GM21447 (cell line): Measurements from ENCODE around the gene CLEC18B.
"Not testable (repeated sequence)": the region's sequence is repeated elsewhere in the genome, so short reads cannot be mapped to it uniquely, and the experiment has no call there.

Source experiments
- ATAC-seq: cut with Tn5 transposase; IDR thresholded peaks from one replicate; pipeline ENCODE4 v1.9.1; 2021; ENCODE audit not compliant: unreplicated experiment

The CLEC18B gene

DNA sequence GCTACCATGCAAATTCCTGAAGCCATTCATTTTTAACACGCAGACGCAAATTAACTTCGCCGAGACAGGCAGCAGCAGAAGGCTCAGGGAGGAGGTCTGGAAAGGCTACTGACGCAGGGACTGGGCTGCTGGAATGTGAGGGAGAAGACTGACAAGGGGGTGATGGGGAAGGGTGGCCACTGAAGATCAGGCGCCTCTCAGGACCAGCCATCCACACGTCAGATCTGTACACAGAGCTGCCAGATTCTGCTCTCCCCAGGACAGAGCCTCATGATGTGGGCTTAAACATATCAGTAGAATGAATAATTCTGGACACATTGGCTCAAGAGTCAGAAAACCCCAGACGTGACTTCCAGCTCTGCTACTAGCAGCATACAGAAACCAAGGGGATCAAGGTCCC, 25.6 kb upstream of the CLEC18B start:
- no peak for ATAC-seq

DNA sequence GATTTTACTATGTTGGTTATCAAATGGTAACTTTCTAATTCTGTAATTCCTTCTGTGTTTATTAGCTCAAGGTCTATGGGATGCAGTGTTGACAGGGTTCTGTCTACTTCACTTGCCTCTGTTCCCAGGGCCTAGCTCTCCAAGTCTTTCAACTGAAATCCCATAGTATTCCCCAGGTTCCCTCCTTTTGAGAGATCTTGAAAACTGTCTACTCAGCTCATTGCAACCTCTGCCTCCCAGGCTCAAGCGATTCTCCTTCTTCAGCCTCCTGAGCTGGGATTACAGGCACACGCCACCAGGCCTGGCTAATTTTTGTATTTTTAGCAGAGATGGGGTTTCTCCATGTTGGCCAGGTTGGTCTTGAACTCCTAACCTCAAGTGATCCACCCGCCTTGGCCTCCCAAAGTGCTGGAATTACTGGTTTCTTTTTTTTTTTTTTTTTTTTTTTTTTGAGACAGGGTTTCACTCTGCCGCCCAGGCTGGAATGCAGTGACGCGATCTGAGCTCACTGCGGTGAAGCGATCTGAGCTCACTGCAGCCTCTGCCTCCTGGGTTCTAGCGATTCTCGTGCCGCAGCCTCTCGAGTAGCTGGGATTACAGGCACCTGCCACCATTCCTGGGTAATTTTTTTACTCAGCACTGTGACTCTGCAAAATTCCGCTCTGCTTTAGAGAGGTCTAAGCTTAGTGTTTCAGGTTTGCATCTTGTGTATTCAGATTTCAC, 22.5 kb upstream of the CLEC18B start:
- ATAC-seq, result not testable (repeated sequence)

DNA sequence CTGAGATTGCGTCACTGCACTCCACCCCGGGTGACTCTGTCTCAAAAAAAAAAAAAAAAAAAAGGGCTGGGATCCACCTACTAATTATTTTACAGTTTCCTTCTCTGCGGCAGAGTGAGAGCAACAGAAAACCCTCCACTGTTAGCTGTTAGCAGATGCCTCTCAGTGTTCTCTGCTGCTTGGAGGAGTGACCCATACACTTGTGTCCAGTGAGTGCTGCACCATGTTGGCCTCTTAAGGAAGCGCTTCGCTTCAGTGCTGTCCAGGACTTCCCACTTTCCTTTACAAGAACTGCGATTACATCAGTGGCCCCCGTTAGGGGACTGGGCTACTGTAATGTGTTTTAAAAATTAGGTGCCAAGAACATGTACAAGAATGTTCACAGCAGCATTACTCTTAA, 18.4 kb upstream of the CLEC18B start:
- no peak for ATAC-seq

DNA sequence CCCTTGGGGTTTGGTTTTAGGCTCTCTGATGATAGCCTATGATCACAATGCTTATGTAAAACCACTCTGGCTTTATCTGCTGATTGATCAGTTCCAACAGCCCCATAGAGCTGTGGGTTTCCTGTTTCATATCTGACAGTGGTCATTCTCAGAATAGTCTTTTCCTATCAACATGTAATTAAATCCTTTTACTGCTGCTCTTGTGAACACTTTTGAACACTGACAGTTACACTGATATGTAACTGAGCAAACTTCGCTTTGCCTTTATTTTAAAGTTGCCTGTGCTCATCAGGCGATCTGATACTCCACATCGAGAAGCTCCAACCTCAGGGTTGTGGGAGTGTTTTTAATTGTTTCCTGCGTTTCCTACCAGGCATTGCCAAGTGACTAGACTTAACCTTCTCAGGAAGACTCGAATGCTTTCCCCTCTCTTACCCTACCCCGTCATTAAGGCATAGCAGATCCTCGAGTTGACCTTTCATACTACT, 17.3 kb upstream of the CLEC18B start:
- no peak for ATAC-seq

DNA sequence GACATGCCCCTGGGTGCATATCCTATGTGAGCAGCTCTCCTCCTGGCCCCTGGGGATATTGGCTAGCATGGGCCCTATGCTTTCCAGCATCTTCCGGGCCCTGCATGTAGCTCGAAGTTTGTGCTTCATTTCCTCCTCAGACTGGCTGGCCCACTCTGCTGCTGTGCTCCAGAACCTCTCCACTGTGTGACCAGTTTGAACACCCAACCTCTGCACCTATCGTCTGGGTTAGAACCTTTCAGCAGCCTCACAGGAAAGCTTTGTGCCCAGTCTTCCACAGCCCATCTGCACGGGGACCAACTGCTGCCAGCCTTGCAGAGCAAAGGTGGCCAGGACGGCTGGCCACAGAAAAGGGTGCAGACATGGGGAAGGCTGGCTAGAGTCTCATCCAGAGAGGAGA, 10.2 kb upstream of the CLEC18B start:
- ATAC-seq, result no peak

DNA sequence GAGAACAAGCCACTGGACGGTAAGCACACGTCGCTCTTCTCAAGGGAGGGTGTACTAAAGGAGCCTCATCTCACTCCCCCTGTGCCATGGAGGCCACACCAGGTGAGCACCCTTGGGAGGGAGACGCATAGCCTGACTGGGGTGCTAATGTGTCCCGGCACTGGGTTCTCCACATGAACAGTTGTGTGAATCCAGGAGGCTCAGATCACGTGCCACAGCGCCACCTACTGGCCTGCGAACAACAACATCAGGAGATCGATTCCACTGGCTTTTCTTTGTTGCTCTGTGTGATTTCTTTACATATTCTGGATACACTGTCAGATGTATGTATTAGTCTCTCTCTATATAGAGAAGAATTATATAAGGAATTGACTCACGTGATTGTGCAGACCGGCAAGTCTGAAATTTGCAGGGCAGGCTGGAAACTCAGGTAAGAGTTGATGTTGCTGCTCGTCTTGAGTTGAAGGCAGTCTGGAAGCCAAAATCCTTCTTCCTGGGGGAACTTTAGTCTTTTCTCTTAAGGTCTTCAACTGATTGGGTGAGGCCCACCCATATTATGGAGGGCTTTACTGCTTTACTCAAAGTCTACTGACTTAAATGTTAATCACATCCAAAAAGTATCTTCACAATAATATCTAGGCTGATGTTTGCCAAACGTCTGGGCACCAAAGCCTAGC, 8.9 kb upstream of the CLEC18B start:
- peak; percentile 70 for ATAC-seq

DNA sequence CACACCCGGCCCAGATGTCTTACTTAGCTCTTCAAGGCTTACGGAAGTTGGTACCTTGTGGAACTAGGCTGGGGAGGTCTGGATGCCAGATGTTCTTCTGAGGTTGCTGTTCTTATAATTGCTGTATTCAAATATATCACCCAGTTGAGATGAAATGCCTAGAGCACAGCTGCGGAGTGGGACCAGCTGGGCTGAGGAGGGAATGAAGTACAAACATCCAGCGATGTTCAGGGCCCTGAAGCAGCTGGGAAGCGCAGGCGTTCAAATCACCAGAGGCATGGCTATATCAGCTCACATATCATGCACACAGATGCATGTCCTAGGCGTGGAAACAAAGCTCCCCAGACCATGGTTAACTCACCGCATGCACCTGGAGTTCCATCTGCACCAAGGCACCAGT, 7.2 kb upstream of the CLEC18B start:
- ATAC-seq, result not testable (repeated sequence)

DNA sequence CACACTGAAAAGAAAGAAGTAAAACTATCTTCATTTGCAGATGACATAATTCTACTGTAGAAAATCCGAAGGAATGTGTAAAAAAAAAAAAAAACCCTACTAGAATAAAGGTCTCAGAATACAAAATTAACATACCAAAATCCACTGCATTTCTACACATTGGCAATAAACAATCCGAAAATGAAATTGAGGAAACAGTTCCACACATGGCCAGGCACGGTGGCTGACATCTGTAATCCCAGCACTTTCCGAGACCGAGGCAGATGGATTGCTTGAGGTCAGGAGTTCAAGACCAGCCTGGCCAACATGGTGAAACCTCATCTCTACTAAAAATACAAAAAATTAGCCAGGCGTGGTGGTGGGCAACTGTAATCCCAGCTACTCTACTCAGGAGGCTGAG, 4.5 kb upstream of the CLEC18B start:
- ATAC-seq, result not testable (repeated sequence)

DNA sequence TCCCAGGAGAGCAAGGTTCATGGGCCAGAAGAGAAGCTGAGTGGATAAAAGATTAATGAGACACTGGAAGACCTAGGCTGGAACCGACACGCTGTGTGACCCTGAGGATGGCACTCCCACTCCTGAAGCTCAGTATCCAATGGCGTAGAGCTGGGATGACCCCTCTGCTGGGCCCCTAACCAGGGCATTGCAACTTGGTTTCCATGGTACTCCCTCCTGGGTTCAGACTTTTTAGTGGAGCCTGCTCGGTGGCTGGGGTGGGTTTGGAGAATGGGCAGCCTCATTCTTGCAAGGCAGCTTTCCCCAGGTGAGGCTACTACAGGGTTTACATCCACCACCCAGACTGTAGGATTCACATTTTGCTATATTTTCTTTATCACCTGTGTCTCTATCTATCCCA, 2.4 kb upstream of the CLEC18B start:
- ATAC-seq, result not testable (repeated sequence)

DNA sequence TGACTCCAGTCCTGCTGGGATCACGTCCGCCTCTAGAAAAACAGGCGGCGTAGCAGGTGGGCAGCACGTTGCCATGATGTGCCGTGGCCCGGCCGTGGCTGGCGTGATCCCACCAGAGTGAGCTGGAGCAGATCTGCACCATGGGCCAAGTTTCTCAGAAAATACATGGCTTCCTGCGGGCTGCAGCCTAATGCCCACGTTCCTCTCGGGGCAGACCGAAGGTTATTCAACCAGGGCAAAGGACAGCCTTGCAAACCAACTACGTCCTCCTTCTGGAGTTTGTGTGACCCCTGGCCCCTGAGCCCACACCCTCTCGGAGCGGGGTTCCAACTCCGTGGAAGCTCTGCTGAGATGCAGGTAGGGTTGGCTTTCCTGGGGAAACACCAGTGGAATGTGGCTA, 808 bp upstream of the CLEC18B start:
- ATAC-seq, result not testable (repeated sequence)

DNA sequence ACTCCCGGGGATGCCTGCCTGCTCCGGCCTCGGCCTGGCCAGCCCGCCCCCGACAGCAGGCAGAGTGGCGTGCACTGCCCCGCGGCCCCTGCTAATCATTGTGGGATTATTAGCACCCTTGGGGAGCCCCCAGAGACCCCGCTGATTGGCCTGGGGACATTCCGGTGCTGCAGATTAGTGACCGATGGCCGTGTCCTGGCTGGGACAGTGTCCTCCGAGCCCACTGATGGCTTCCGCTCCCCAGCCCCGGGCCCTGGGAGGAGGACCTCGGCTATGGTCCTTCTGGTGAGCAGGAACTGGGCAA, 156 bp upstream of the CLEC18B start:
- ATAC-seq, result not testable (repeated sequence)

DNA sequence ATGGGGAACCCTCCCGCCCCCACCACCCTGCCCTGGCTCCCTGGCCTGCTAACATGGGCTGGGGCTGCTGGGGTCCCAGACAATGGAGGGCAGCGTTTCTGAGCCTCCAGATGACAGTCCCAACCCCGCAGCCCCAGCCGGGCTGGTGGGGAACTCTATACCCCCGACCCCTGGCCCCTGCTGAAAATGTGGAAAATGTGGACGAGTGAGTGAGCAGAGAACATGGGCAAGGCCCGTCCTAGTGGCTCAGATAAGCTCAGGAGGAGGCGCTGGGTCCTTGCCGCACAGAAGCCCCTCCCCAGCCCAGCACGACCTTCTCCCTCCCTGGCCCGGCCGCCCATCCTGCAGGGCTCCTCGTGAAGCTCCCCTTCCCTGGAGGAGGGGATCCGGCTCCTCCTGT, 1.5 kb downstream of the CLEC18B start:
- ATAC-seq, result not testable (repeated sequence)

DNA sequence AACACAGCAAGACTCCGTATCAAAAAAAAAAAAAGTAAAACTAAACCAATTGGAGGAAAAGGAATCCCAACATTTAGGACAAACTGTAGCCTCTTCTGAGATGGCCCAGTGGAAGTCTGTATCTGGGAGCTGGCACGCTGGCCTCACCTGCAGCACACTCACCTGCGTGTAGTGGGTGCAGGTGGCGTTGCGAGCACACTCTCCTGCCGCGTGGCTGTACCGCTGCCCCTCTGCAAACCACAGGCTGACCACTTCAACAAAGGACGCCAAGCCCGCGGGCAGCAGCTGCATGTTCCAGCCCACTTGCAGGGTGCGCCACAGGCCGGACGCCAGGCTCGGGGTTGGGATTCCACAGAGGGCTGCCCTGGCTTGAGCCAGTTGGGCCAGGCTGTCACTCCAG, 3.4 kb downstream of the CLEC18B start:
- not testable (repeated sequence) for ATAC-seq

DNA sequence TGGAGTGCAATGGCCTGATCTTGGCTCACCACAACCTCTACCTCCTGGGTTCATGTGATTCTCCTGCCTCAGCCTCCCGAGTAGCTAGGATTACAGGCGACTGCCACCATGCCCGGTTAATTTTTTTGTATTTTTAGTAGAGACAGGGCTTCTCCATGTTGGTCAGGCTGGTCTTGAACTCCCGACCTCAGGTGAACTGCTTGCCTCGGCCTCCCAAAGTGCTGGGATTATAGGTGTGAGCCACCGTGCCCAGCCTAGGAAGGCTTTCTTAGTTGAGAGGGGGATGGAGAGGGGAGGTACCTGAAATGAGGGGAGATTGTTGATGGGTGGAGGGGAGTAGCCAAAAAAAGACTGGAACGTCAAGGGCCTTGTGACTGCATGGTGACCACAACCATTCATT, 7.4 kb downstream of the CLEC18B start:
- ATAC-seq, result not testable (repeated sequence)

DNA sequence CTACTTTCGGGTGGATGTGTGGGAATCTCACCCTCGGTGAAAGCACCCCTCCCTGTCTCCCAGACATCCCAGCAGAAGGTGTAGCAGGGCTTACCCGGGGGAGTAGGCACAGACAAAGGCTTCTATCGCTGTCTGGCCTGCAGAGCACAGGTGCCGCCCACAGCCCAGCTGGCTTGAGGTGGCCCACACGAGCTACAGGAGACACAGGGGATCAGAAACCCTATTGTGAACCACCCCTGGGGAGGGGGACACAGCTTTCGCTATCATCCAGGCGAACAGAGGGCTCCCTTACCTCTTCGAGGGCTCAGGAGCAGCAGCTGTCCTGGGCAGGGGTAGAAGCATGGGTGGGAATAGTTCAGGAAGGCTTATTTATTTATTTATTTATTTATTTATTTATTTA, 7.8 kb downstream of the CLEC18B start:
- not testable (repeated sequence) for ATAC-seq

DNA sequence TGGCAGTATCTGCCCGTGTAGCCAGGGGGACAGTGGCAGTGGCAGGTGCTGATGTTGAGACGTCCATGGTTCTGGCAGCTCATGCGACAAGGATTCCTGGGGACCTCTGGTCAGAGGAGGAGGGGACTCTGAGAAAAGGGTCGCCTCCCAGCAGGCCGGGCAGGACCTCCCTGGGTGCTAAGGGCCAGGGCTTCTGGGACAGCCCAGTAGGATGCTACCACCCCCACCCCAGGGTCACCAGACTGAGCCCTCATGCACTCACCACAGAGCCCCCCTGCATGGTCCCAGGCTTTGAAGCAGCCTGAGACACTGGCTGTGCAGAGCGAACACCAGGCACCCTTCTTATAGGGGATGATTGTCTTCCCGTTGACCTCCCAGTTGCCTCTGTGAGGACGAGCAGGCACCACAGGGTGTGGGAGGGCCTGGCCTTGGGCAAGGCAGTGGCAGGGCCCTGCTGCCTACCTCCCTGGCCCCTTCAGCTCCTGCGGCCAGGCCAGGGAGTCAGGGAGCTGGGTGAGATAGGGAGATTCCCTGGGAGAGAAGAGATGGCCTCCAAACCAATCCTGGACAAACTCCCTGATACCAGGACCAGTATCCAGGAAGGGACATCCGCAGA, 8.4 kb downstream of the CLEC18B start:
- not testable (repeated sequence) for ATAC-seq

DNA sequence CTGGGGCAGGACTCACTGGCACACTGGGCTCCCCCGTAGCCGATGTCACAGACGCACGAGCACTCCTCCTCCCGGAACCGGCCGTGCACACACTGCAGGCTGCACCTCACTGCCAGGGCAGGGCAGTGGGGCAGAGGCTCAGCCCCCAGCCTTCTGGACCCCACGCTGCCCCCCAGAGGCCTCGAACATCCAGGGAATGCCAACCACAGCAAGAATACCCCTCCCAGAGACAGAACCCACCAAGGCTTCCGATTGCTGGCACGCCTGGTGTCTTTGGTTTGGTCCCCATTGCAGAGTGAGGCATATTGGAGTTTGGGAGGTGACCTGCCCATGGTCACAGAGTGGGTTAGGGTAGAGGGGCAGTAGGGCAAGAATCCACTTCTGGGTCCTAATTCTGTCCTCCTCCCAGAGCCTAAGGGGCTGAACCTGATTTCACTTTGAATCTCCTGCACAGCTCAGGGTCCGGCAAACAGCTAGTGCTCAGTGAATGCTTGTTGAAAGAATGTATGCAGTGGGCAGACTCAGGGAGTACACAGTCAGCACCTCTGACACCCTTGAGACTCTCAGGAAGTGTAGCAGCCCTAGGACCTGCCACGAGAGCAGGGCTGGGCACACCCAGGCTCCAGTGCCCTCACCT, 9.0 kb downstream of the CLEC18B start:
- ATAC-seq, result not testable (repeated sequence)

DNA sequence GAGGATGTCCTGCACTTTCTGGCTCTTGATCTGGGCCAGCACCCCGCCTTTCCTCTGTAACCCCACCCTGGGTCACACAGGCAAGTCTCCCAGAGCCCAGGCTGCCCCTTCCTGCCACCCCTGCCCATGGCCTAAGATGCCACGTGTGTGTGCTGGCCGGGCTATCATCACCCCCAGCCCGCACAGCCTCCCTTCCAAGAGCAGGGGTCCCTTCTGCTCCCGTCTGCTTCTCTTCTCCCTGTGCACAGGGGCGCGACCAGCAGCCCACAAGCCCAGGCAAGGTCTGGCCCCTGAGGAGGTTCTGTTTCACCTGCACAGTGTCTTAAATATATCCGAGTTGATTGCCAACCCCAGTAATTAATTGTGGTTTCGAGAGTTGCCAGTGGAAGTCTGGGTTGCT, 10.3 kb downstream of the CLEC18B start:
- ATAC-seq, result not testable (repeated sequence)

DNA sequence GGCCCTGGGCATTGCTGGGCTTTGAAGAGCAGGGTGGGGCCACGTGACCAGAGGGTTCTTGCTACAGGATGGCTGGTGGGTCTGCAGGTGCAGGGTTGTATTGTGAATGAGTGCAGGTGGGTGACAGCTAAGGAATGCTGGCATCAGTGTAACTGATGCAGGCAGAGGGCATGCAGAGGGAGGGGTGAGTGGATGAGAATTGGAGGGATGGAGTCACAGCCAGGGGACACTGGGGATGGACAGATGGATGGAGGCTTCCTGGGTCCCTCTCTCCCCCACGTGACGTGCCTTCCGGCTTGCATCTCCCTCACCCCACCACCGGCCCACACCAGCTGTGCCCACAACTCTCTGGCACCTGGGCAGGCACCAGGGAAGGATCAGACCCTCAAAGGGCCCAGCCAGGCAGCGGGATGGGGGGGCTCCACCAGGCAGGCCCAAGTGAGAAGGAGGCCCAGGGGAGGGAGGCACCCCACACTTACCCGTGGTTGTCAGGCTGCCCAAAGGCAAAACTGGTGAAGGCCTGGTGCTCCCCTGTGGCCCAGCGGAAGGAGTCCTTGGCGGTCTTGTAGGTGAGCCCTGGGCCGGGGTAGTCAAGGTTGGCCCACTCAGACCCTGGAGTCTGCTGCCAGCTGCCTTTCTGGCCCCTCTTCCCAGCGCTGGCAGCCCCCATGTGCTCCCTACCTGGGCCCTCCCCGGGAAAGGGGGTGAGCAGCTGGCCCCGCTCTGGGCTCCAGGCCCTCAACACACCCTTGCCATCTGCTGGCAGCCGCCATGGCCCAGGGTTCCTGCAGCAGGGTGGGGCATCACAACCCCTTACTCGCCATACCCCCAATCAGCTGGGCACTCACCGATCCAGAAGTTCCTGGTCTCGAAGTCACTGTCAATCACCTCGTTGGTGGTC, 11.0 kb downstream of the CLEC18B start:
- ATAC-seq, result not testable (repeated sequence)

DNA sequence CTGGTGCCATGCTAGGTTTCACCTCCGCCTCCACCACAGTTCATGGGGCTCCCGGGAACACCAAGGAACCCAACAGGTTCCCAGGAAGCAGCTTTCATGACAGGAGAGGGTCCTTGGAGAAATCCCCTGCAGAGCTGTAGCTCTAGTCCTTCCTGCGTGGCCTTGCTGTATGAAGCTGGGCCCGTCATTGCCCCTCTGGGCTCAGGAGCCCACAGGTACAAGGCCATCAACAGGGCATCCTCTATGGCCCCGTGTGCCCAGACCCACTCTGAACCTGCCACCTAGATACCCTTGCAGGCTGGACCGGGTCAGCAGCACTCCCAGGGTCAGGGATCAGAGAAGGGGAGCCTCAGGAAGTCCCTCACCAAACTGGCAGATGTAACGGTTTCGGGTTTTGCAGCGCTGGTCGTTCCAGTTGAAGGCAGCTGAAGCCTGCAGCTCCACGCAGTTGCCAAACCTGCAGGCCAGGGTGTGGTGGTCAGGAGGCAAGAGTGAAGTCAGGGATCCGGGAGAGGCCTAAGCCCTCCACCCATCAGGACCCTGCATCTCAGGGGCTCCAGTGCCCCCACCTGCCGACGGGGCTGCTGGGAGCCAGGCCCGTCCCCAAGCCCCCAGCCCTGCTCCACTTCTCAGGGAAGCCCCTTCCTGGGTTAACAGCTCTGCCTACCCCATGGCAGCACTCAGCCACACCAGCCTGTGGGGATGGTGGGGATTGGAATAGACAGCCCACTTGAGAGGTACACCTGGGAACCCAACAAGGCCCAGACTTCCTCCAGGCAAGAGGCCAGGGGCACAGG, 11.9 kb downstream of the CLEC18B start:
- ATAC-seq, result not testable (repeated sequence)
